SHP77 (cell line): ENCODE results near the gene BLVRB.
"Not testable (repeated sequence)": the region's sequence is repeated elsewhere in the genome, so short reads cannot be mapped to it uniquely, and the experiment has no call there.

Experiments
- DNase-seq, 2 experiments: peaks; one replicate each; lab custom pipeline; 2025; lab: John Stamatoyannopoulos, UW

Gene BLVRB

DNA sequence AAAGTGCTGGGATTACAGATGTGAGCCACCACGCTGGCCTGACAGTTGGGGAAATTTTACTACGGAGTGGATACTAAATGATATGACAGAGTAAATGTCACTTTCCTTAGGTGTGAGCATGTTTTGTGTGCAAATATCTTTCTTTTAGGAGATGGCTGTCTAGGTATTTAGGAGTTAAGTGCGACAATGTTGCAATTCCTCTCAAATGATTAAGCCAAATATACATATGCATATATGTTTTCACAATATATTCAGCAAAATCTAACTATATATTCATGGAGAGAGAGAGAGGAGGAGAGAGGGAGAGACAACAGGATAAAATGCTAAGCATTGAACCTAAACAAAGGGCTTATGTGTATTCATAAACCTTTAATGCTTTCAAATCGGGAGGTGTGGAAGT, 16.0 kb downstream of the BLVRB start:
- no peak for DNase-seq

DNA sequence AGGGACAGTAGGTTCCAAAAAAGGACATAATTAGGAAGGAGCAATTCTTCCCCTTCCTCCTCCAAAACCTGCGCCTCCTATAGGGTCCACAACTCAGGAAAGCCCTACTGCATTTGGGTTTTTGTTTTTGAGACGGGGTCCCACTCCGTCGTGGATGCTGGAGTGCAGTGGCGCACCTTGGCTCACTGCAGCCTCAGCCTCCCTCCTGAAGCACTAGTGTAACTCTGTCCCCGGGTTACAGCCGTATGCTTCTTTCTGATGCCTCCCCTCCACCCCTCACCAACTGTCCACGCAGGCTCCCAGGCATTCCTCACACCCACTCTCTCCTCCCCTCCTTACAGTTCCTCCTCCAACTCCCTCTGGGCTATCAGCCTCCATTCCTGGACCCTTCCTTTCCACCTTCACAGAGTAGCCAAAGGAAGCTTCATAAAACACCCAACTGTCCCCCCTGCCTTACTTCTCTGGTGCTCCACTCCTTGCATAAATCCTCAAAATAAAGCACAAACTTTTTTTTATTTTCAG, 19.2 kb downstream of the BLVRB start:
- no peak for DNase-seq

GRCh38 chr19:40445780-40446262, 19.7 kb downstream of the BLVRB start:
- DNase-seq: no peak

DNA sequence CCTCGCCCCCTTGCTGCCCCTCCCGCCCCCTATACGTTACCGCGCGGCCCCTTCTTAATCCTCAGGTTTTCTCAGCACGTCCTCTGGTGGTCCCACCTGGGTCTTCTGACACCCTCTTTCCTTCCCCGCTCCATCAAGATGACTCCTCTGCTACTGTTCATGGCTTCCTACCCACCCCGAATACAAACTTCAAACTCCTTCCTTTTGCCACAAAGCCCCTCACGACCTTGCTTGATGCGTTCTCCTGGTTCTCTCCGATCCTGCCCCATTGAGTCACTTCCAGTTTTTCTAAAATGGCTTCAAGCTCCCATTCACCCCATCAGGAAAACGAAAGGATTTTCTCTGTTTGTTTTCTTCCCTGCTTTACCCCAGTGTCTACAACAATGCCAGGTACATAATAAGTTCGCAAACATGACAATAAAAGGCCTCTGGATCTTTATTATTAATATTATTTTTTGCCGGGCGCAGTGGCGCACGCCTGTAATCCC, 20.7 kb downstream of the BLVRB start:
- DNase-seq: no peak

DNA sequence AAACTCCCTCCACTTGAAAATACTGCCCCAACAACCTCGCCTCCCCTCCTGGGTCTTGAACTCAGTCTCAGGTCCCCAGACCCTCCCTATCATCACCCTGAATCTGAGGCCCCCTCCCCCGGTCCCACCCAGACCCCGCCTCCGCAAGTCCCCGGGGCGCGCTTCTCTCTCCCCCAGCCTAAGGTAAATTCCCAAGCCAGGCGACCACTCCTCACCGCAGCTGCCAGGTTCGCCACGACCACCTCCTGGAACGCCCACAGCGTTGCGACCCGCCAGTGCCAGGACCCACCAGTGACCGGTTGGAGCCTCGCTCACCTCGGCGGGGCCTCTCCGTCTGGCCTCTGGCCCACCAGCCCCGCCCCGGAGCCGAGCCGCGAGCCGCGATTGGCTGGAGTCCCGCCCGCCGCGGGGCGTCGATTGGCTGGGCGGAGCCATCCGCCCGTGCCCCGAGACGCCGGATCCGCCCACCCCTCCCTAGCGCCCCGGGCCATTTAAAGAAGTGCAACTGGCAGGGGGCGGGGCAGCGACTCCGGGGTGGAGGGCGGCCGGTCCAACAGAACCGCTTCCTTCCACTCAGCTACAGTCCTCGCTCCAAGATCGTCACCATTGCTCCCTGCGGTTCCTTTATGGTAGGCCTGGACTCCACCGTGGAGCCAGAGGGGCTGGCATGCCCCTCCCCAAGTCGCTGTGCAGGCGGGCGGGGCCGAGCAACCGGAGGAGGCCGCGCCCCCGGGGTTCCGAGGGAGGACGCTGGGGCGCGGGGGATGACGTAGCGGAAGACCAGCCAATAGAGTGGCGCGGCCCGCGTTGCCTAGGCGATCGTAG, 21.3 kb downstream of the BLVRB start, which contains the start of gene SERTAD3:
SERTAD3 (minus strand) TSS at position 336 of the 825 bp plus-strand sequence. CDS start 2,255 bp downstream, outside the sequence.
- peak; percentile 96 to 98 for DNase-seq

GRCh38 chr19:40443131-40443999, 22.2 kb downstream of the BLVRB start:
- DNase-seq: peak; percentile 100

DNA sequence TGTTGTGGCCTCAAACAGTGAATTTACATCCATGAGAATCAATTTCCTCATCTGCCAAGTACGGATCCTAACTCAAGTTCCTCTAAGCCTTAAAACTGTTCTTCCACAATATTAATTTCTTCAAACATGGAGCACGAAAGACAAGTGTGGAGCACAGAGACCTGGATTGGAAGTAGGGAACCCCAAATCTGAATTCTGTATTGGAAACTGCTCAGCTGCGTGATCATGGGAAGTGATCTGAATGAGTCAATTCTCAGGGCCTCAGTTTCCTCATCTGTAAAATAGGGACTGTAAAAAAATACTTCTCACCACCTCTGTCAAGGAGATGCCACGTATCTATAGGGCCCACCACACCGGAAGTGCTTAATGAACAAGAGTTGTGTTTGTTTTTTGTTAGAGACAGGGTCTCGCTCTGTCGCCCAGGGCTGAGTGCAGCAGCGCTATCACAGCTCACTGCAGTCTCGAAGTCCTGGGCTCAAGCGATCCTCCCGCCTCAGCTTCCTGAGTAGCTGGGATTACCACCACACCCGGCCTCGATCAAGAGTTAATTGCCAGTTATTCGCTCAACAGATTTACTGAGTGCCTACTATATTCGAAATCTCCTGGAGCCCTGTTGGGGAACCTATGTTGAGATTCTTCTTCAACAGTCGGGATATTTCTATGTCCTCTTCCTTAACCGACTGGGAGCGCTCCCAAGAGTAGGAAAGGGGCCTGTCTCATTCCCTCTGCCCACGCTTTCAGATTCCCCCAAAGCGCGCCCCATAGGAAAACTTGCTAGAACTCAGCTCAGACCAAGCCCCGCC, 23.0 kb downstream of the BLVRB start:
- DNase-seq: no peak

GRCh38 chr19:40441719-40442253, 23.8 kb downstream of the BLVRB start:
- DNase-seq: no peak

DNA sequence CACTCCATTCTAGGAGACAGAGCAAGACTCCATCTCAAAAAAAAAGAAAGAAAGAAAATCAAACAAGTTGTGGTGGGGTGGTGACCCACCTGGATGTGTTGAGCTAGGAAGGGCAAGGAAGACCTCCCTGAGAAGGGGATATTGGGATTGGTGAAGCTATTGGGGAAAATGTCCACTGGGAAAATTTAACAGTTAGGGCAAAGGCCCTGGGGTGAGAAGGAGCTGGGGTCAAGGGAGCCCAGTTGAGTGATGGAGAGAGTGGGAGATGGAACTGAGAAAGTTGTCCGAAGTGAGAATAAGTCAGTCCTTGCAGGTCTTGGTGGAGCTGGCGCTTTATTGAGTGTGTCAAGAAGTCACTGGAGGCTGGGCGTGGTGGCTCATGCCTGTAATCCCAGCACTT, 27.3 kb downstream of the BLVRB start:
- no peak for DNase-seq

DNA sequence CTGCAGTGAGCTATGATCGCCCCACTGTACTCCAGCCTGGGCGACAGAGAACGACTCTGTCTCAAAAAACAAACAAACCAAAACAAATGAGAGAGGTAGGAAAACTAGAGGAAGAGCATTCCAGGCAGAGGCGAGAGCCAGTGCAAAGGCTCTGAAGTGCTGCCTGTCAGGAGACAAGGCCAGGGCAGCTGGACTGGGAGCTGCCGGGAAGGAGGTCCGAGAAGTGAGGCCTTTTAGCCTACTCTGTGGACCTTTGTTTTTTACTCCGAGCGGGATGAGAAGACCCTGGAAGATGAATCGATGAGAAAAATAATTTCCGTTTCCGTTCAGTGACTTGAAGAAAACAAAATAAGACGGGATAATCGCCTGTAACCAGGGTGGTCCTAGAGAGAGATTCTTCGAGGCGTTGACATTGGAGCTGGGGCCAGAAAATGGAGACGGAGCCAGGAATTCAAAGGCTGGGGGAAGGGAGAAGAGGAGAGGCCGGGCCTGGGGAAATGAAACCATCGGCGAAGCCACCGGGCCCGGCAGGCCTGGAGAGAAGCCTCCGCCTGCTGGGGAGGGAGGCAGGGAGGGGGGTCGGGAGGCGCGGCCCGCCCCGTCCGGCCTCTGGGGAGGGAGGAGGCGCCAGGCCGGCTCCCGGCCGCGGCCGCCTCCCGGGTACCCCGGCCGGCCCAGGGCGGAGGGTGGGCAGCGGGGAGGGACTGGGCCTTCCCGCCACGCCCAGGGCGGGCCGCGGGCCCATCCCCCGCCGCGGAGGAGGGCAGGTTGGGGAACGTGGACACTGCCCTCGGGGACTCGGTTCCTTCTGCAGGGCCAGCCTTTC, 31.9 kb downstream of the BLVRB start:
- peak; percentile 89 to 92 for DNase-seq

DNA sequence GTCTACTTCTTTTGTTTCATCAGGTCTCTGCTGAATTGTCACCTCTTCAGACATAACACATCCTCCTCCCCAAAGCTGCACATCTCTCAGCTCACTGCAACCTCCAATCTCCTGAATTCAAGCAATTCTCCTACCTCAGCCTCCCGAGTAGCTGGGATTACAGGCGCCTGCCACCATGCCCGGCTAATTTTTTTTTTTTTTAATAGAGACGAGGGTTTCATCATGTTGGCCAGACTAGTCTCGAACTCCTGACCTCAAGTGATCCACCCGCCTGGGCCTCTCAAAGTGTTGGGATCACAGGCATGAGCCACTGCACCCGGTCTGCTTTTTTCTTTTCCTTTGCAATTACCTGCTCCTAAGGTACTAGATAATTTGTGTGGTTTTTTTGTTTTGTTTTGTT, 32.8 kb downstream of the BLVRB start:
- DNase-seq: not testable (repeated sequence)

GRCh38 chr19:40431698-40432097, 33.8 kb downstream of the BLVRB start:
- no peak for DNase-seq

GRCh38 chr19:40430242-40430641, 35.3 kb downstream of the BLVRB start:
- DNase-seq: not testable (repeated sequence)

DNA sequence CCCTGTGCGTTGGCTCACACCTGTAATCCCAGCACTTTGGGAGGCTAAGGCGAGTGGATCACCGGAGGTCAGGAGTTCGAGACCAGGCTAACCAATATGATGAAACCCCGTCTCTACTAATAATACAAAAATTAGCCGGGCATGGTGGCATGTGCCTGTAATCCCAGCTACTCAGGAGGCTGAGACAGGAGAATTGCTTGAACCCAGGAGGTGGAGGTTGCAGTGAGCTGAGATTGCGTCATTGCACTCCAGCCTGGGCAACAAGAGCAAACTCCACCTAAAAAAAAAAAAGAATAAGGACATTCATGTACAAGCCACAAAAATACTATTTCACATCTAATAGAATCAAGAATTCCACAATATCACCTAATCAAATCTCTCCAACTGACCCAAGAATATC, 37.3 kb downstream of the BLVRB start:
- DNase-seq: not testable (repeated sequence)

GRCh38 chr19:40425450-40426287, 39.9 kb downstream of the BLVRB start, which contains the start of gene SERTAD1:
TSS of gene SERTAD1 (minus strand) at chr19:40425992. CDS start at chr19:40423546, 2,446 bp downstream.
- DNase-seq: peak; percentile 99 to 100

GRCh38 chr19:40424637-40425449, 40.7 kb downstream of the BLVRB start:
- no peak for DNase-seq

- no peak for DNase-seq
Measured at GRCh38 chr19:40423938-40424337, 41.6 kb downstream of the BLVRB start.
